Body of pancreas (tissue), 4 donors: Measurements from ENCODE around the gene SMIM41.

ENCODE experiments used
- POLR2A ChIP-seq, 3 donors: fragments of 450-650 bp; IDR thresholded peaks; one replicate each; pipeline ENCODE4 v1.6.1; 2016; ENCODE audit warnings: antibody characterized with exemption in 3 of 3, mild to moderate bottlenecking in 2 of 3
- TF ChIP-seq, protein P1 (sequence below), 7 experiments: fragments of 450-650 bp in 4 of 7; fragments of 200-600 bp in 3 of 7; sonication (generic) in 3 of 7; IDR thresholded peaks; one replicate each; pipeline ENCODE4 v1.5.1; 2016 to 2019; ENCODE audit warnings: antibody characterized with exemption in 7 of 7

DNA sequence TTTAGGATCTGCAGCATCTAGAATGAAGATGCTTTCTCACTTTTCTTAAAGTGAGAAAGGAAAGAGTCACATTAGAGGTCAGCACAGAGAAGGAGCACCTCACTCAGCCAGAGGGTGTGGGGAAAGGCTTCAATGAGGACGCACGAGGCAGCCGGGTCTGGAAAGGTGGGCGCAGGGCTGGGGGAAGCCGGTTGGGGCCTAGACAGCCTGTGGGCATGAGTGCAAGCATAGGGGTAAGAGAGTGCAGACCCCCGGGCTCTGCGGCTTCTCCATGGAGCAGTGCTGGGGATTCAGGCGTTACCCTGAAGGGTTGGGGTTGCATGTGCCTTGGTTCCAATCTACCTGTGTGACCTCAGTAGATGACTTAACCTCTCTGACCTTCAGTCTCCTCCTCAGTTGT is 62.4 kb downstream of the SMIM41 start:
- TF ChIP-seq, protein P1, sequence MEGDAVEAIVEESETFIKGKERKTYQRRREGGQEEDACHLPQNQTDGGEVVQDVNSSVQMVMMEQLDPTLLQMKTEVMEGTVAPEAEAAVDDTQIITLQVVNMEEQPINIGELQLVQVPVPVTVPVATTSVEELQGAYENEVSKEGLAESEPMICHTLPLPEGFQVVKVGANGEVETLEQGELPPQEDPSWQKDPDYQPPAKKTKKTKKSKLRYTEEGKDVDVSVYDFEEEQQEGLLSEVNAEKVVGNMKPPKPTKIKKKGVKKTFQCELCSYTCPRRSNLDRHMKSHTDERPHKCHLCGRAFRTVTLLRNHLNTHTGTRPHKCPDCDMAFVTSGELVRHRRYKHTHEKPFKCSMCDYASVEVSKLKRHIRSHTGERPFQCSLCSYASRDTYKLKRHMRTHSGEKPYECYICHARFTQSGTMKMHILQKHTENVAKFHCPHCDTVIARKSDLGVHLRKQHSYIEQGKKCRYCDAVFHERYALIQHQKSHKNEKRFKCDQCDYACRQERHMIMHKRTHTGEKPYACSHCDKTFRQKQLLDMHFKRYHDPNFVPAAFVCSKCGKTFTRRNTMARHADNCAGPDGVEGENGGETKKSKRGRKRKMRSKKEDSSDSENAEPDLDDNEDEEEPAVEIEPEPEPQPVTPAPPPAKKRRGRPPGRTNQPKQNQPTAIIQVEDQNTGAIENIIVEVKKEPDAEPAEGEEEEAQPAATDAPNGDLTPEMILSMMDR (IDR thresholded peaks at IDR 0.05) = no peak
- TF ChIP-seq POLR2A (IDR thresholded peaks at IDR 0.05) = no peak
